Measurements from ENCODE around the gene WWOX. TPM values are rescaled to one million over a fixed set of nuclear protein-coding genes. Genes with fewer than 3 reads are reported as not detected.

Gene WWOX
- total RNA-seq, 1 donor from 2014 or later = 7.3 TPM

DNA sequence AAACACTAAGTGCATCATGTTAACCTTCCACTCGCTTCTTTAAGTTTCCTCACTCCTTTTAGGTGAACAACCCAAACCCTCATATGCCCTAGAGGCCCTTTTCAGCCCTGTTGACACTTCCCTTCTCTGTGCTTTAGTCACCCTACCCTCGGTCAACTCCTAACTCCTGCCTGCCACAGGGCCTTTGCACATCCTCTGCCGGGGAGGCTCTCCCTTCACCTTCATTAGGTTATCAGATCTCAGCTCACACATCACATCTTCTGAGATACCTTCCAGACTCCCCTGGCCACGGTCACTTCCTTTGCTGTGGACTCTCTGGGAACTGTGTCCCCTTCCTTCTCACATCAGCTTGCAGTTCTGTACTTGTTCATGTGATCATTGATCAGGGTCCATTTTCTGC lies 926.7 kb downstream of the WWOX start:
- no peaks in the 10 kb centered on the region for H3K4me1 Mint-ChIP-seq (ENCODE audit: low read depth, unreplicated experiment)
- H3K4me2 ChIP-seq (ENCODE audit: low read length) = no peak overlapping the region
- no peaks in the 10 kb centered on the region for H3K4me1 ChIP-seq (ENCODE audit: insufficient read depth, low read length)
- DNase-seq (ENCODE audit: low read depth) (no peak), FAIRE-seq (no peak)
- no peaks in the 10 kb centered on the region for H3K9me3 Mint-ChIP-seq (ENCODE audit: unreplicated experiment)
- no peak overlapping the region for H2AFZ ChIP-seq (ENCODE audit: low read depth, low read length)
- TF ChIP-seq EZH2 (IDR thresholded peaks at IDR 0.05; ENCODE audit: insufficient read depth, low read length) = no peak
- TF ChIP-seq, protein P1, sequence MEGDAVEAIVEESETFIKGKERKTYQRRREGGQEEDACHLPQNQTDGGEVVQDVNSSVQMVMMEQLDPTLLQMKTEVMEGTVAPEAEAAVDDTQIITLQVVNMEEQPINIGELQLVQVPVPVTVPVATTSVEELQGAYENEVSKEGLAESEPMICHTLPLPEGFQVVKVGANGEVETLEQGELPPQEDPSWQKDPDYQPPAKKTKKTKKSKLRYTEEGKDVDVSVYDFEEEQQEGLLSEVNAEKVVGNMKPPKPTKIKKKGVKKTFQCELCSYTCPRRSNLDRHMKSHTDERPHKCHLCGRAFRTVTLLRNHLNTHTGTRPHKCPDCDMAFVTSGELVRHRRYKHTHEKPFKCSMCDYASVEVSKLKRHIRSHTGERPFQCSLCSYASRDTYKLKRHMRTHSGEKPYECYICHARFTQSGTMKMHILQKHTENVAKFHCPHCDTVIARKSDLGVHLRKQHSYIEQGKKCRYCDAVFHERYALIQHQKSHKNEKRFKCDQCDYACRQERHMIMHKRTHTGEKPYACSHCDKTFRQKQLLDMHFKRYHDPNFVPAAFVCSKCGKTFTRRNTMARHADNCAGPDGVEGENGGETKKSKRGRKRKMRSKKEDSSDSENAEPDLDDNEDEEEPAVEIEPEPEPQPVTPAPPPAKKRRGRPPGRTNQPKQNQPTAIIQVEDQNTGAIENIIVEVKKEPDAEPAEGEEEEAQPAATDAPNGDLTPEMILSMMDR (IDR thresholded peaks at IDR 0.05; ENCODE audit: insufficient read depth, low read depth, low read length) = no peak
- no peak overlapping the region for H3K27ac ChIP-seq (ENCODE audit: low read depth, low read length)
- no peak overlapping the region for H3K4me3 Mint-ChIP-seq (ENCODE audit: unreplicated experiment)
- H3K27me3 Mint-ChIP-seq (ENCODE audit: low read depth, unreplicated experiment) = peaks cover 7% of the 10 kb centered on the region
- no peaks in the 10 kb centered on the region for H3K9me3 ChIP-seq (ENCODE audit: insufficient read depth, low read depth, low read length)
- H4K20me1 ChIP-seq (ENCODE audit: insufficient read depth, low read length) = no peaks in the 10 kb centered on the region
- H3K27ac Mint-ChIP-seq (ENCODE audit: unreplicated experiment) = no peak overlapping the region
- no peak overlapping the region for H3K9ac ChIP-seq (ENCODE audit: low read length)
- H3K36me3 Mint-ChIP-seq (ENCODE audit: low read depth, unreplicated experiment) = no peaks in the 10 kb centered on the region
- no peaks in the 10 kb centered on the region for H3K27me3 ChIP-seq (ENCODE audit: insufficient read depth, low read length)
- H3K36me3 ChIP-seq (ENCODE audit: insufficient read depth, low read length) = no peaks in the 10 kb centered on the region
- no peak overlapping the region for H3K4me3 ChIP-seq (ENCODE audit: insufficient read depth, low read depth, low read length)
- no peaks in the 10 kb centered on the region for H3K79me2 ChIP-seq (ENCODE audit: insufficient read depth, low read length)

DNA sequence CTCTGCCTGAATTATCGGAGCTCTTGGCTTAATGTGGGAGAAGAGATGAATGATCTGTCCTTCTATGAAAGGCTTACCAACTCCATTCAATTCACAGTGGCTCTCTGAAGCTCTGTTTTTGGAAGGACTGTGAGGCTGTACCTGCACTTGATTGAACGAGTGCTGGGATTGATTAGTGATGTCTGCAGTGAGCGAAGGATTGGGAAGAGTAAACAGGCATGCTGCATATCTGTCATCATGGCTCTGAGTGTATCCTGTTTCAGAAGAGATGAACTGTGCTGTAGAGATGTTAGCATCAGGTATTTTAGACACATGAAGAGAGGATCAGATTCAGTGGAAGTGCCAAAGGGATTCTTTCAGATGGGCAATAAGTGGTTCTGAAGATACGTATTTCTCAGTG lies 937.1 kb downstream of the WWOX start:
- Mint-ChIP-seq H3K9me3 (ENCODE audit: unreplicated experiment) (peaks cover 11% of the 10 kb centered on the region), H3K27me3 (ENCODE audit: low read depth, unreplicated experiment) (peaks cover 12% of the 10 kb centered on the region)
- no peak for FAIRE-seq

More for the DNA sequence above, 937.1 kb downstream of the WWOX start:
- TF ChIP-seq EZH2 (IDR thresholded peaks at IDR 0.05; ENCODE audit: insufficient read depth, low read length) = no peak
- TF ChIP-seq, protein P1 (IDR thresholded peaks at IDR 0.05; ENCODE audit: insufficient read depth, low read depth, low read length) = no peak
- no peaks in the 10 kb centered on the region for H3K36me3 ChIP-seq (ENCODE audit: insufficient read depth, low read length)
- no peaks in the 10 kb centered on the region for H3K4me1 ChIP-seq (ENCODE audit: insufficient read depth, low read length)
- no peak overlapping the region for H3K4me3 ChIP-seq (ENCODE audit: insufficient read depth, low read depth, low read length)
- no peak overlapping the region for H3K4me2 ChIP-seq (ENCODE audit: low read length)
- no peak overlapping the region for H2AFZ ChIP-seq (ENCODE audit: low read depth, low read length)
- no peak for DNase-seq (ENCODE audit: low read depth)
- no peaks in the 10 kb centered on the region for H3K9me3 ChIP-seq (ENCODE audit: insufficient read depth, low read depth, low read length)
- Mint-ChIP-seq H3K4me1 (ENCODE audit: low read depth, unreplicated experiment) (no peaks in the 10 kb centered on the region), H3K36me3 (ENCODE audit: low read depth, unreplicated experiment) (peaks cover 2% of the 10 kb centered on the region), H3K27ac (ENCODE audit: unreplicated experiment) (no peak overlapping the region), H3K4me3 (ENCODE audit: unreplicated experiment) (no peak overlapping the region)
- H3K27me3 ChIP-seq (ENCODE audit: insufficient read depth, low read length) = no peaks in the 10 kb centered on the region
- no peaks in the 10 kb centered on the region for H4K20me1 ChIP-seq (ENCODE audit: insufficient read depth, low read length)
- no peak overlapping the region for H3K27ac ChIP-seq (ENCODE audit: low read depth, low read length)
- no peak overlapping the region for H3K9ac ChIP-seq (ENCODE audit: low read length)
- H3K79me2 ChIP-seq (ENCODE audit: insufficient read depth, low read length) = no peaks in the 10 kb centered on the region
